ENCODE results near the gene LCORL. TPM values are rescaled to one million over a fixed set of nuclear protein-coding genes. Genes with fewer than 3 reads are reported as not detected.
A peak's percentile ranks its signal among the peaks of the same experiment; 100 is the strongest.
"Not testable (repeated sequence)": the region's sequence is repeated elsewhere in the genome, so short reads cannot be mapped to it uniquely, and the experiment has no call there.

The LCORL gene
- total RNA-seq, 1 donor from 2014 or later = 16.5 TPM

DNA sequence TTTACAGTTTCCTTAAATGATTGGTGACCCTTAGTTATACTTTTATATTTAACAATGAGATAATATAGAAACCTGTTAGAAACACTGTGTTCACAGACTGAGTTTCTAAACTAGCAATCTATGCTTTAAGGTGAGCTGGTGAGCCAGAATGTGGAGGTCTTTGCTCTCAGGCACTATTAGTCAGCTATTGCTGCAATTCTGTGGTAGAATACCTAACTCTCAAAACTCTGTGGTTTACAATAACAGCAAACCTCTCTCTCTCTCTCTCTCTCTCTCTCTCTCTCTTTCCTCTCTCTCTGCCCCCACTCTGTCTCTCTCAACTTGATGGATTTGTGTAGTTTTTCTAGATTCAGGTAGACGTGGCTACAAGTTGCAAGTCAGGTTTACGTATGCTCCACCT is 17.6 kb upstream of the LCORL start:
- no peak for TF ChIP-seq CTCF (conservative IDR thresholded peaks at IDR 0.05; ENCODE audit: low read depth, low read length)
- no peak overlapping the region for H3K4me3 ChIP-seq (ENCODE audit: low read depth, low read length)
- DNase-seq (ENCODE audit: low read depth) = peak; percentile 32

GRCh38 chr4:18036369-18036768 is 14.8 kb upstream of the LCORL start:
- not testable (repeated sequence) for H3K4me3 ChIP-seq (ENCODE audit: low read depth, low read length); DNase-seq (ENCODE audit: low read depth)

DNA sequence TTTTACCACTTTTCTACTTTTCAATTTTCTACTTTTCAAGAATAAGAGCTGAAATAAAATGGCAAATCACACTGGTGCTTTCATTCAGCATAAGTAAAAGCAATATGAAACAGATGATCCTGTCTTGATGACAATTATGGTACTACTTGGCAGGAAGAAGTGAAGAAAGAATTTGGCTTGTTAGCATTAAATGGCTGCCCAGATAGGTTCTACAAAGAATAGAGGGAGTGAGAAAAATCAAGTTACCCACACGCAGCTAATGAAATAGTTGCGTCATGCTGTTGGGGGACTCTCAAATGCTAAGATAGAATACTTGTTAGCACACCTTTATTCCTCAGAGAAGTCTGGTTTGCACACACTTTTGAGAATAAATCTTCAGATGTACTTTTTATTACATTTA is 12.5 kb upstream of the LCORL start:
- DNase-seq (ENCODE audit: low read depth) = no peak
- TF ChIP-seq CTCF (conservative IDR thresholded peaks at IDR 0.05; ENCODE audit: low read depth, low read length) = no peak
- no peak overlapping the region for H3K4me3 ChIP-seq (ENCODE audit: low read depth, low read length)

DNA sequence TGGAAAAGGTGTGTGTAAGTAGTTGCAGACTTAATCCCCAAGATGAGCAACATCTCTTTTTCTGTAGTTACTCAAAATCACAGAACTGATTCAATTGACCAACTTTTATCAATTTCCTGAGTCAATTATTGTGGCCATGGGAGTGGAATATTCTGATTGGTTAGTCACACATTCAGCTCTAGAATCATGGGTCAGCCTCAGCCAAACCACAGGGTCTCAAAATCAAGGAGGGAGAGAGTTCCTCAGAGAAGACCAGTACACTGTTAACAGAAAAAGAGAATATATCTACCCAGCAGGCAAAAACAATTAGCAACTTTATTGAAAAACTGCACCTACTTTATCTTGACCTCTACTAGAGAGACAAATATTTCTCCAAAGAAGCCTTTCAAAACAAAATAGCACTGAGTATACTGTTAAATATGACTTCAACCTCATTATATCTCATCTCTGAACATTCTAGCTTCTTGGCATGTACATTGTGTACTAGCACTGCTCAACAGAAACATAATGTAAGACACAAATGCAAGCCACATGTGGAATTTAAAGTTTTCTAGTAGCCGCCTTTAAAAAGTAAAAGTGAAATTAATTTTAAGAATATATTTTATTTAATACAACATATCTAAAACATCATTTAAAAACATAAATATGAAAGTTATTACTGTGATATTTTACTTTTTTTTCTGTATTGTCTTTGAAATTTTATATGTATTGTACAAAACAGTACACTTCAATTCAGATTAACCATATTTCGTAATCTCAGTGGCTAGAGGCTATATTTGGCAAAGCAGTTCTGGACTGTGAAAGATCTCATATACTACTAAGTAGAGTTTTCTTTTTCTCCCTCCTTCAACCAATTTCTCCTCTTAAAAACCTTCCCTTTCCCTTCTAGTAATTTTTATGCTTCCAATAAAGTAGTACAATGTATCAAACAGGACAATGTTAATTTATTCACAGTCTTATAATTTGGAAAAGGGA is 11.8 kb upstream of the LCORL start:
- TF ChIP-seq CTCF (conservative IDR thresholded peaks at IDR 0.05; ENCODE audit: low read depth, low read length) = no peak
- DNase-seq (ENCODE audit: low read depth) = no peak
- H3K4me3 ChIP-seq (ENCODE audit: low read depth, low read length) = no peak overlapping the region

- DNase-seq (ENCODE audit: low read depth) = no peak
- H3K4me3 ChIP-seq (ENCODE audit: low read depth, low read length) = no peak overlapping the region
- TF ChIP-seq CTCF (conservative IDR thresholded peaks at IDR 0.05; ENCODE audit: low read depth, low read length) = no peak
Measured at GRCh38 chr4:18025288-18025687, 3.7 kb upstream of the LCORL start.

DNA sequence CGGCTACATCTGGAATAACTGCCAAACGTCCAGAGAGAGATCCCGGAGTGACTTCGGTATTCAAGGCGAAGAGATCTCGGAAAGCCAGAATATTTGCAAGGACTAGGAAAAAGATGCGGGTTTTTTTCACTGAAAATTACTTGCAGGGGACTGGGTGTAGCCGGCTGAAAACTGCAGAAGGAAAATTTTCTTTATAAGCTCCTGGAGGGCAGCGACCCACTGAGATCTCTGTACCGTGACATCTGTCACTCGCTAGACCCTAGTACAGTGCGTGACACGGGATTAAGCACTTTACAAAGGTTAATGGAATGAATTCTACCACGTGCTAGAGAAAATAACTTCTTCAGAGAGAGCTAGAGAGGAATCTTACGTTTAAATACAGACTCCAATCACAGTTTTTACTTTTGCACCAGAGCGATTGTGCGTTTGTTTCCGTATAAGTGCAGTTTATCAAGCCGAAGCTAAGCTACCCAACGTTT is 1.1 kb upstream of the LCORL start:
- no peak for TF ChIP-seq CTCF (conservative IDR thresholded peaks at IDR 0.05; ENCODE audit: low read depth, low read length)

GRCh38 chr4:18021470-18021719 is 160 bp downstream of the LCORL start:
- peak overlapping the region; percentile 88 for H3K4me3 ChIP-seq (ENCODE audit: low read depth, low read length)
- no peak for DNase-seq (ENCODE audit: low read depth)
- no peak for TF ChIP-seq CTCF (conservative IDR thresholded peaks at IDR 0.05; ENCODE audit: low read depth, low read length)

More for the DNA sequence above, 1.1 kb upstream of the LCORL start:
- H3K4me3 ChIP-seq (ENCODE audit: low read depth, low read length) = peak overlapping the region; percentile 88
- no peak for DNase-seq (ENCODE audit: low read depth)
